GM12878 (cell line): ENCODE measurements around the gene LRP8.

Experiments
- BHLHE40 ChIP-seq, 2 experiments: fragments of 450-650 bp in 1 of 2; IDR thresholded peaks; 2 replicates each; pipeline ENCODE4 v1.6.1; 2011 to 2017; ENCODE audit warnings: low read depth in 2 of 2, borderline replicate concordance in 1 of 2, improper control_type of control experiment in 1 of 2, low read length in 1 of 2, mild to moderate bottlenecking in 1 of 2
- CREB1 ChIP-seq: IDR thresholded peaks from 2 replicates; pipeline ENCODE4 v1.6.1; 2012; ENCODE audit warnings: low read depth, mild to moderate bottlenecking, inconsistent platforms
- CTCF ChIP-seq, 3 experiments: IDR thresholded peaks in 2 of 3; conservative IDR thresholded peaks in 1 of 3; 2 replicates each; pipeline ENCODE4 v1.5.1; 2011; ENCODE audit warnings: low read depth in 3 of 3, low read length in 3 of 3, mild to moderate bottlenecking in 3 of 3, control low read depth in 2 of 3, moderate library complexity in 2 of 3, inconsistent platforms in 1 of 3, mixed read lengths in 1 of 3; ENCODE audit not compliant: control insufficient read depth in 2 of 3, insufficient read depth in 1 of 3; ENCODE audit errors: extremely low read depth in 1 of 3
- EP300 ChIP-seq, 2 experiments: fragments of 150-350 bp in 1 of 2; IDR thresholded peaks; 2 replicates each; pipeline ENCODE4 v1.6.1; 2011 to 2012; ENCODE audit warnings: low read depth in 2 of 2, low read length in 2 of 2, borderline replicate concordance in 1 of 2, improper control_type of control experiment in 1 of 2, inconsistent platforms in 1 of 2; ENCODE audit not compliant: control insufficient read depth in 1 of 2
- IKZF2 ChIP-seq, 2 experiments: fragments of 450-650 bp; IDR thresholded peaks; 2 replicates each; pipeline ENCODE4 v1.6.1; 2017; ENCODE audit warnings: mild to moderate bottlenecking in 2 of 2, moderate library complexity in 2 of 2
- MAX ChIP-seq: IDR thresholded peaks from 2 replicates; pipeline ENCODE4 v1.6.1; 2012; ENCODE audit warnings: low read depth, low read length, improper control_type of control experiment
- PRDM15 ChIP-seq: fragments of 450-650 bp; formaldehyde crosslinking; IDR thresholded peaks from 2 replicates; pipeline ENCODE4 v1.4.0; 2020; ENCODE audit warnings: mild to moderate bottlenecking, moderate library complexity
- RAD21 ChIP-seq: IDR thresholded peaks from 2 replicates; pipeline ENCODE4 v1.6.1; 2011; ENCODE audit warnings: mild to moderate bottlenecking, low read depth, low read length, moderate library complexity; ENCODE audit not compliant: insufficient read depth
- RELB ChIP-seq: fragments of 450-650 bp; IDR thresholded peaks from 2 replicates; pipeline ENCODE4 v1.6.1; 2017; ENCODE audit warnings: low read depth, mild to moderate bottlenecking, moderate library complexity
- SIN3A ChIP-seq: IDR thresholded peaks from 2 replicates; pipeline ENCODE4 v1.6.1; 2012; ENCODE audit warnings: low read depth, low read length, improper control_type of control experiment
- TAF1 ChIP-seq: IDR thresholded peaks from 2 replicates; pipeline ENCODE4 v1.6.1; 2011; ENCODE audit warnings: mild to moderate bottlenecking, low read depth, low read length, borderline replicate concordance
- ZNF687 ChIP-seq: fragments of 450-650 bp; IDR thresholded peaks from 2 replicates; pipeline ENCODE4 v1.6.1; 2017; ENCODE audit warnings: mild to moderate bottlenecking, moderate library complexity

GRCh38 chr1:53345996-53346813 is 18.3 kb upstream of the LRP8 start:
- TF ChIP-seq MAX (no peak), SIN3A (no peak), IKZF2 (IDR thresholded peaks at IDR 0.05) (no peak), CTCF (IDR thresholded peaks at IDR 0.05 in 2 of 3, conservative IDR thresholded peaks at IDR 0.05 in 1 of 3; ENCODE audit: control insufficient read depth in 2 of 3, extremely low read depth in 1 of 3, insufficient read depth in 1 of 3, low read depth in 3 of 3, low read length in 3 of 3) (no peak), TAF1 (no peak), RAD21 (no peak), EP300 (IDR thresholded peaks at IDR 0.05; ENCODE audit: borderline replicate concordance in 1 of 2, control insufficient read depth in 1 of 2, low read depth in 2 of 2, low read length in 2 of 2) (no peak), PRDM15 (no peak), RELB (no peak), ZNF687 (no peak), BHLHE40 (IDR thresholded peaks at IDR 0.05; ENCODE audit: borderline replicate concordance in 1 of 2, low read depth in 2 of 2, low read length in 1 of 2) (no peak), CREB1 (no peak)
